ENCODE results near the gene TFDP2.

TFDP2 gene

GRCh38 chr3:141963301-141963700 is 186.0 kb downstream of the TFDP2 start:
- DNase-seq (ENCODE audit: low read depth, low spot score): no peak

- no peak for DNase-seq (ENCODE audit: low read depth, low spot score)
Observed at GRCh38 chr3:141960731-141961130, 188.6 kb downstream of the TFDP2 start.

GRCh38 chr3:141959589-141960554 is 189.5 kb downstream of the TFDP2 start:
- DNase-seq (ENCODE audit: low read depth, low spot score): no peak

GRCh38 chr3:141955175-141955574 is 194.2 kb downstream of the TFDP2 start:
- DNase-seq (ENCODE audit: low read depth, low spot score): no peak

- no peak for DNase-seq (ENCODE audit: low read depth, low spot score)
Observed at GRCh38 chr3:141952611-141953010, 196.7 kb downstream of the TFDP2 start.

GRCh38 chr3:141950572-141951493 is 198.5 kb downstream of the TFDP2 start:
- DNase-seq (ENCODE audit: low read depth, low spot score): no peak

- no peak for DNase-seq (ENCODE audit: low read depth, low spot score)
Observed at GRCh38 chr3:141949972-141950371, 199.4 kb downstream of the TFDP2 start.

GRCh38 chr3:141949399-141949798 is 199.9 kb downstream of the TFDP2 start:
- DNase-seq (ENCODE audit: low read depth, low spot score): no peak

GRCh38 chr3:141945726-141946485 is 203.4 kb downstream of the TFDP2 start:
- DNase-seq (ENCODE audit: low read depth, low spot score): no peak

- DNase-seq (ENCODE audit: low read depth, low spot score): no peak
Observed at GRCh38 chr3:141942006-141942405, 207.3 kb downstream of the TFDP2 start.

GRCh38 chr3:141941093-141941492 is 208.3 kb downstream of the TFDP2 start:
- no peak for DNase-seq (ENCODE audit: low read depth, low spot score)

GRCh38 chr3:141940194-141940776 is 209.1 kb downstream of the TFDP2 start:
- no peak for DNase-seq (ENCODE audit: low read depth, low spot score)

- no peak for DNase-seq (ENCODE audit: low read depth, low spot score)
Observed at GRCh38 chr3:141939759-141940158, 209.6 kb downstream of the TFDP2 start.

GRCh38 chr3:141938011-141938500 is 211.3 kb downstream of the TFDP2 start:
- no peak for DNase-seq (ENCODE audit: low read depth, low spot score)

- DNase-seq (ENCODE audit: low read depth, low spot score): no peak
Observed at GRCh38 chr3:141934354-141934753, 215.0 kb downstream of the TFDP2 start.

- no peak for DNase-seq (ENCODE audit: low read depth, low spot score)
Observed at GRCh38 chr3:141933421-141934300, 215.7 kb downstream of the TFDP2 start.

- DNase-seq (ENCODE audit: low read depth, low spot score): no peak
Observed at GRCh38 chr3:141930801-141931200, 218.5 kb downstream of the TFDP2 start.

- DNase-seq (ENCODE audit: low read depth, low spot score): no peak
Observed at GRCh38 chr3:141929341-141929995, 219.9 kb downstream of the TFDP2 start.

GRCh38 chr3:141928631-141929270 is 220.6 kb downstream of the TFDP2 start:
- no peak for DNase-seq (ENCODE audit: low read depth, low spot score)
